Trophoblast cell (in vitro differentiated cells and primary cell): Measurements from ENCODE around the gene SMAD3.
A peak's percentile ranks its signal among the peaks of the same experiment; 100 is the strongest.
"Not testable (repeated sequence)": the region's sequence is repeated elsewhere in the genome, so short reads cannot be mapped to it uniquely, and the experiment has no call there.

Source experiments
- DNase-seq, 2 donors: peaks; one replicate each; pipeline ENCODE4 v3.0.0-alpha.2; 2016
- H2AFZ ChIP-seq: 2 replicates; pipeline ENCODE4 v1.6.1; 2013; ENCODE audit warnings: low read length, moderate library complexity, mild to moderate bottlenecking; ENCODE audit not compliant: insufficient read depth, poor library complexity
- H2AK5ac ChIP-seq: 2 replicates; pipeline ENCODE4 v1.6.1; 2013; ENCODE audit warnings: mild to moderate bottlenecking, low read length
- H2BK120ac ChIP-seq: 2 replicates; pipeline ENCODE4 v1.6.1; 2013; ENCODE audit warnings: low read length, mild to moderate bottlenecking, moderate library complexity; ENCODE audit not compliant: insufficient read depth, poor library complexity
- H2BK12ac ChIP-seq: 2 replicates; pipeline ENCODE4 v1.6.1; 2013; ENCODE audit warnings: mild to moderate bottlenecking, low read length, moderate library complexity
- H2BK5ac ChIP-seq: 2 replicates; pipeline ENCODE4 v1.6.1; 2013; ENCODE audit warnings: low read length, low read depth, moderate library complexity, mild to moderate bottlenecking; ENCODE audit not compliant: poor library complexity
- H3K14ac ChIP-seq: 2 replicates; pipeline ENCODE4 v1.6.1; 2013; ENCODE audit warnings: mild to moderate bottlenecking, low read length
- H3K18ac ChIP-seq: 2 replicates; pipeline ENCODE4 v1.6.1; 2013; ENCODE audit warnings: mild to moderate bottlenecking, low read length
- H3K23ac ChIP-seq: 2 replicates; pipeline ENCODE4 v1.6.1; 2013; ENCODE audit warnings: low read length
- H3K27ac ChIP-seq: 2 replicates; pipeline ENCODE4 v1.5.1; 2013; ENCODE audit warnings: low read depth, mild to moderate bottlenecking, inconsistent platforms, low read length, moderate library complexity
- H3K27me3 ChIP-seq: 2 replicates; pipeline ENCODE4 v1.6.1; 2013; ENCODE audit warnings: inconsistent platforms, mild to moderate bottlenecking, low read length, moderate library complexity; ENCODE audit not compliant: insufficient read depth
- H3K36me3 ChIP-seq, 2 experiments: 1 replicate in 1 of 2; 2 replicates in 1 of 2; pipeline ENCODE4 v1.6.1; 2013; ENCODE audit warnings: low read length in 2 of 2, mild to moderate bottlenecking in 2 of 2, moderate library complexity in 1 of 2; ENCODE audit not compliant: insufficient read depth in 2 of 2, control insufficient read depth in 1 of 2
- H3K4ac ChIP-seq: 2 replicates; pipeline ENCODE4 v1.6.1; 2013; ENCODE audit warnings: low read depth, mild to moderate bottlenecking, low read length, moderate library complexity
- H3K4me1 ChIP-seq, 2 experiments: 1 replicate in 1 of 2; 2 replicates in 1 of 2; pipeline ENCODE4 v1.6.1; 2013; ENCODE audit warnings: low read length in 2 of 2, mild to moderate bottlenecking in 2 of 2, moderate library complexity in 1 of 2; ENCODE audit not compliant: insufficient read depth in 2 of 2, control insufficient read depth in 1 of 2
- H3K4me2 ChIP-seq: 2 replicates; pipeline ENCODE4 v1.6.1; 2013; ENCODE audit warnings: inconsistent platforms, mild to moderate bottlenecking, low read length, moderate library complexity
- H3K4me3 ChIP-seq: 2 replicates; pipeline ENCODE4 v1.5.1; 2013; ENCODE audit warnings: mild to moderate bottlenecking, low read depth, low read length, inconsistent platforms
- H3K79me1 ChIP-seq: one replicate; pipeline ENCODE4 v1.6.1; 2013; ENCODE audit warnings: low read length
- H3K79me2 ChIP-seq: 2 replicates; pipeline ENCODE4 v1.6.1; 2013; ENCODE audit warnings: low read length, mild to moderate bottlenecking; ENCODE audit not compliant: control insufficient read depth, insufficient read depth, poor library complexity
- H3K9ac ChIP-seq: 2 replicates; pipeline ENCODE4 v1.6.1; 2013; ENCODE audit warnings: mild to moderate bottlenecking, low read length
- H3K9me3 ChIP-seq: 2 replicates; pipeline ENCODE4 v1.6.1; 2013; ENCODE audit warnings: low read depth, mild to moderate bottlenecking, control low read depth, inconsistent platforms, low read length; ENCODE audit not compliant: insufficient read depth
- H4K12ac ChIP-seq: 2 replicates; pipeline ENCODE4 v1.6.1; 2013; ENCODE audit warnings: low read depth, mild to moderate bottlenecking, low read length, moderate library complexity
- H4K8ac ChIP-seq: 2 replicates; pipeline ENCODE4 v1.6.1; 2013; ENCODE audit warnings: low read depth, mild to moderate bottlenecking, low read length, moderate library complexity
- H4K91ac ChIP-seq: one replicate; pipeline ENCODE4 v1.6.1; 2013; ENCODE audit warnings: low read depth, mild to moderate bottlenecking, low read length, moderate library complexity
- WGBS: extraction: QIAGEN DNeasy Blood & Tissue Kit; methylation state at CpG from one replicate; pipeline ENCODE4 v1.1.7; 2013; ENCODE audit warnings: missing lambda C conversion rate; ENCODE audit not compliant: insufficient read length, insufficient coverage; ENCODE audit errors: extremely low coverage; 5-methylcytosine and 5-hydroxymethylcytosine counted together

Gene SMAD3

GRCh38 chr15:67019069-67019468 lies 46.3 kb upstream of the SMAD3 start:
- Histone ChIP-seq H3K27me3 (no peaks in the 10 kb centered on the region), H3K36me3 (no peaks in the 10 kb centered on the region), H4K12ac (no peak overlapping the region), H3K79me1 (peaks cover 11% of the 10 kb centered on the region), H2BK120ac (no peak overlapping the region), H4K91ac (no peak overlapping the region), H3K23ac (no peak overlapping the region), H3K4me1 (peaks cover 9 to 14% of the 10 kb centered on the region in 2 experiments), H3K4me2 (no peak overlapping the region), H3K9me3 (no peaks in the 10 kb centered on the region), H3K18ac (no peak overlapping the region), H3K79me2 (no peaks in the 10 kb centered on the region), H3K4me3 (no peak overlapping the region), H2BK12ac (no peak overlapping the region), H3K9ac (no peak overlapping the region), H4K8ac (no peak overlapping the region), H2AFZ (no peak overlapping the region), H2BK5ac (no peak overlapping the region), H3K27ac (no peak overlapping the region), H2AK5ac (no peak overlapping the region), H3K4ac (no peak overlapping the region), H3K14ac (no peak overlapping the region)
- no peak for DNase-seq
- WGBS, result no CpG with 5 or more reads among the region's 5 CpGs

- Histone ChIP-seq H2AK5ac (no peak overlapping the region), H3K4me2 (no peak overlapping the region), H2BK120ac (no peak overlapping the region), H3K36me3 (no peaks in the 10 kb centered on the region), H4K8ac (no peak overlapping the region), H3K27ac (no peak overlapping the region), H3K18ac (no peak overlapping the region), H3K4ac (no peak overlapping the region), H3K14ac (no peak overlapping the region), H3K9ac (no peak overlapping the region), H3K23ac (peak overlapping the region; percentile 11), H4K12ac (no peak overlapping the region), H2BK12ac (no peak overlapping the region), H4K91ac (no peak overlapping the region), H3K79me2 (no peaks in the 10 kb centered on the region), H3K27me3 (no peaks in the 10 kb centered on the region), H3K79me1 (peaks cover 16% of the 10 kb centered on the region), H2AFZ (no peak overlapping the region), H3K4me1 (peaks cover 15 to 20% of the 10 kb centered on the region in 2 experiments), H3K4me3 (no peak overlapping the region), H3K9me3 (no peaks in the 10 kb centered on the region), H2BK5ac (no peak overlapping the region)
- WGBS, result no CpG with 5 or more reads among the region's 5 CpGs
- DNase-seq, result no peak
These were observed 45.4 kb upstream of the SMAD3 start for GRCh38 chr15:67019884-67020520.

GRCh38 chr15:67020668-67021067 lies 44.7 kb upstream of the SMAD3 start:
- H3K27me3 ChIP-seq, H3K4ac ChIP-seq, H4K12ac ChIP-seq: not testable (repeated sequence)

GRCh38 chr15:67021455-67021854 lies 43.9 kb upstream of the SMAD3 start:
- Histone ChIP-seq H4K12ac (no peak overlapping the region), H3K18ac (no peak overlapping the region)
- DNase-seq, result peak; percentile 48 to 66

More at GRCh38 chr15:67020668-67021067, 44.7 kb upstream of the SMAD3 start:
- not testable (repeated sequence) for H2AK5ac ChIP-seq, DNase-seq, H3K9me3 ChIP-seq, H3K9ac ChIP-seq, H3K27ac ChIP-seq, H2BK120ac ChIP-seq, H4K91ac ChIP-seq, H3K4me2 ChIP-seq, H3K18ac ChIP-seq, H3K36me3 ChIP-seq, H4K8ac ChIP-seq, H3K23ac ChIP-seq, H3K4me3 ChIP-seq, H3K79me2 ChIP-seq, H2BK5ac ChIP-seq, H2BK12ac ChIP-seq, H2AFZ ChIP-seq, H3K14ac ChIP-seq
- no CpG with 5 or more reads among the region's 2 CpGs for WGBS
- peaks cover 19 to 22% of the 10 kb centered on the region in 2 experiments for H3K4me1 ChIP-seq
- peaks cover 19% of the 10 kb centered on the region for H3K79me1 ChIP-seq

More at GRCh38 chr15:67021455-67021854, 43.9 kb upstream of the SMAD3 start:
- Histone ChIP-seq H3K27ac (no peak overlapping the region), H2AK5ac (no peak overlapping the region), H3K9me3 (no peaks in the 10 kb centered on the region), H3K4me2 (no peak overlapping the region), H3K27me3 (no peaks in the 10 kb centered on the region), H3K9ac (no peak overlapping the region), H2BK12ac (no peak overlapping the region), H3K23ac (no peak overlapping the region), H3K4me1 (peaks cover 21 to 24% of the 10 kb centered on the region in 2 experiments), H2BK5ac (no peak overlapping the region), H3K36me3 (no peaks in the 10 kb centered on the region), H3K4ac (no peak overlapping the region), H4K91ac (no peak overlapping the region), H3K79me1 (peaks cover 21% of the 10 kb centered on the region), H3K14ac (no peak overlapping the region), H2AFZ (no peak overlapping the region), H3K4me3 (no peak overlapping the region), H2BK120ac (no peak overlapping the region), H4K8ac (no peak overlapping the region), H3K79me2 (no peaks in the 10 kb centered on the region)
